ENCODE data around the gene TRMT61A. TPM values are rescaled to one million over a fixed set of nuclear protein-coding genes. Genes with fewer than 3 reads are reported as not detected.
A peak's percentile ranks its signal among the peaks of the same experiment; 100 is the strongest.

TRMT61A gene
- total and polyA plus RNA-seq, 2 of the 13 experiments (the other 11 are each of a cell fraction or from before 2014, with no cell fraction given), result 6.5 to 13.6 TPM

- TF ChIP-seq CENPX (CRISPR knock-in tag; IDR thresholded peaks at IDR 0.05) (no peak), PCBP2 (optimal IDR thresholded peaks at IDR 0.05; ENCODE audit: low read depth, low read length, poor library complexity, severe bottlenecking) (no peak), KDM1A (CRISPR knock-in tag; IDR thresholded peaks at IDR 0.05) (no peak), NBN (conservative IDR thresholded peaks at IDR 0.05) (no peak), REL (CRISPR knock-in tag; conservative IDR thresholded peaks at IDR 0.05) (no peak), NFKB2 (CRISPR knock-in tag; IDR thresholded peaks at IDR 0.05; ENCODE audit: borderline replicate concordance) (0 out of 2 replicates have a peak, but pooled peaks have one; percentile 34), POLR2AphosphoS5 (IDR thresholded peaks at IDR 0.05; ENCODE audit: low read depth, low read length) (no peak), ATF5 (CRISPR knock-in tag; IDR thresholded peaks at IDR 0.05; ENCODE audit: low read depth) (no peak), KMT2B (CRISPR knock-in tag; IDR thresholded peaks at IDR 0.05) (0 out of 2 replicates have a peak, but pooled peaks have one; percentile 11), ZNF556 (CRISPR knock-in tag; IDR thresholded peaks at IDR 0.05; ENCODE audit: borderline replicate concordance) (no peak), ZNF749 (CRISPR knock-in tag; IDR thresholded peaks at IDR 0.05; ENCODE audit: borderline replicate concordance) (no peak), RBAK (CRISPR knock-in tag; IDR thresholded peaks at IDR 0.05) (peak; percentile 93), RORA (CRISPR knock-in tag; IDR thresholded peaks at IDR 0.05) (no peak), ZNF530 (CRISPR knock-in tag; IDR thresholded peaks at IDR 0.05; ENCODE audit: low read depth) (no peak), ZNF281 (CRISPR knock-in tag; IDR thresholded peaks at IDR 0.05; ENCODE audit: borderline replicate concordance) (no peak), TGIF2 (CRISPR knock-in tag; IDR thresholded peaks at IDR 0.05) (no peak), ELF3 (CRISPR knock-in tag; IDR thresholded peaks at IDR 0.05) (no peak), ZFP82 (CRISPR knock-in tag; IDR thresholded peaks at IDR 0.05; ENCODE audit: borderline replicate concordance) (no peak), CBX2 (IDR thresholded peaks at IDR 0.05; ENCODE audit: low read depth, low read length) (no peak), CBX2 (CRISPR knock-in tag; IDR thresholded peaks at IDR 0.05; ENCODE audit: low read depth) (no peak), CCAR2 (optimal IDR thresholded peaks at IDR 0.05; ENCODE audit: low read depth, low read length) (no peak), ZMYM3 (CRISPR knock-in tag; IDR thresholded peaks at IDR 0.05) (0 out of 2 replicates have a peak, but pooled peaks have one; percentile 28)
- TF ChIP-seq, protein P1, sequence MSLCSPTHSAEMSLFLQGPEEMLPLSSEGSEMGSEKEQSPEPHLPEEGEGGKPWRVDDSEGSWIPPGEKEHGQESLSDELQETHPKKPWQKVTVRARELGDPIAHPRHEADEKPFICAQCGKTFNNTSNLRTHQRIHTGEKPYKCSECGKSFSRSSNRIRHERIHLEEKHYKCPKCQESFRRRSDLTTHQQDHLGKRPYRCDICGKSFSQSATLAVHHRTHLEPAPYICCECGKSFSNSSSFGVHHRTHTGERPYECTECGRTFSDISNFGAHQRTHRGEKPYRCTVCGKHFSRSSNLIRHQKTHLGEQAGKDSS (CRISPR knock-in tag; IDR thresholded peaks at IDR 0.05; ENCODE audit: borderline replicate concordance, low read depth), result no peak
- TF ChIP-seq, protein P2, sequence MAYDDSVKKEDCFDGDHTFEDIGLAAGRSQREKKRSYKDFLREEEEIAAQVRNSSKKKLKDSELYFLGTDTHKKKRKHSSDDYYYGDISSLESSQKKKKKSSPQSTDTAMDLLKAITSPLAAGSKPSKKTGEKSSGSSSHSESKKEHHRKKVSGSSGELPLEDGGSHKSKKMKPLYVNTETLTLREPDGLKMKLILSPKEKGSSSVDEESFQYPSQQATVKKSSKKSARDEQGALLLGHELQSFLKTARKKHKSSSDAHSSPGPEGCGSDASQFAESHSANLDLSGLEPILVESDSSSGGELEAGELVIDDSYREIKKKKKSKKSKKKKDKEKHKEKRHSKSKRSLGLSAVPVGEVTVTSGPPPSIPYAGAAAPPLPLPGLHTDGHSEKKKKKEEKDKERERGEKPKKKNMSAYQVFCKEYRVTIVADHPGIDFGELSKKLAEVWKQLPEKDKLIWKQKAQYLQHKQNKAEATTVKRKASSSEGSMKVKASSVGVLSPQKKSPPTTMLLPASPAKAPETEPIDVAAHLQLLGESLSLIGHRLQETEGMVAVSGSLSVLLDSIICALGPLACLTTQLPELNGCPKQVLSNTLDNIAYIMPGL (CRISPR knock-in tag; IDR thresholded peaks at IDR 0.05; ENCODE audit: borderline replicate concordance in 1 of 2, low read depth in 1 of 2), result no peak
Measured at GRCh38 chr14:103524002-103524935, 4.7 kb upstream of the TRMT61A start (continued).
